ENCODE measurements around the gene TMEM187. TPM values are rescaled to one million over a fixed set of nuclear protein-coding genes. Genes with fewer than 3 reads are reported as not detected.

The TMEM187 gene
- total and polyA plus RNA-seq, 2 donors (not counting 3 experiments of a cell fraction or from before 2014, with no cell fraction given): 2.6 to 15.7 TPM

GRCh38 chrX:154030715-154031305 is 58.3 kb downstream of the TMEM187 start:
- Histone ChIP-seq H3K9ac (replicated peaks; ENCODE audit: extremely low read depth, insufficient read depth, low read length) (no peak overlapping the region), H3K36me3 (ENCODE audit: control insufficient read depth in 2 of 2, extremely low read depth in 1 of 2, insufficient read depth in 2 of 2, low read length in 2 of 2) (peaks cover 0 to 23% of the 10 kb centered on the region in 2 experiments), H3K9me3 (replicated peaks; ENCODE audit: control insufficient read depth, insufficient read depth, low read length) (no peaks in the 10 kb centered on the region), H3K4me3 (replicated peaks in 1 of 3; ENCODE audit: insufficient read depth in 1 of 3, low read depth in 1 of 3, low read length in 3 of 3) (no peak overlapping the region), H3K79me2 (ENCODE audit: control insufficient read depth, insufficient read depth, low read length) (peaks cover 8% of the 10 kb centered on the region), H3K27me3 (ENCODE audit: control insufficient read depth in 2 of 2, insufficient read depth in 2 of 2, low read length in 2 of 2) (no peaks in the 10 kb centered on the region), H2AFZ (ENCODE audit: low read depth, low read length) (no peak overlapping the region), H3K4me2 (ENCODE audit: insufficient read depth, low read length) (no peak overlapping the region), H3K9me1 (replicated peaks; ENCODE audit: control insufficient read depth, extremely low read depth, insufficient read depth, low read length) (no peaks in the 10 kb centered on the region), H3K4me1 (ENCODE audit: control insufficient read depth, extremely low read depth, insufficient read depth, low read length) (no peaks in the 10 kb centered on the region), H4K20me1 (replicated peaks; ENCODE audit: control insufficient read depth, extremely low read depth, insufficient read depth, low read length) (no peaks in the 10 kb centered on the region), H3K27ac (ENCODE audit: insufficient read depth, low read depth, low read length) (no peak overlapping the region)
- TF ChIP-seq MYC (IDR thresholded peaks at IDR 0.05; ENCODE audit: low read depth, low read length): no peak
- no peak for TF ChIP-seq GATA2 (IDR thresholded peaks at IDR 0.05; ENCODE audit: insufficient read depth, insufficient read length, low read depth, low read length)
- TF ChIP-seq CTCF (IDR thresholded peaks at IDR 0.05; ENCODE audit: extremely low read depth in 1 of 2, insufficient read depth in 1 of 2, low read depth in 1 of 2, low read length in 2 of 2): no peak
- TF ChIP-seq FOS (IDR thresholded peaks at IDR 0.05; ENCODE audit: borderline replicate concordance, insufficient read depth, low read length): no peak
- TF ChIP-seq EZH2 (IDR thresholded peaks at IDR 0.05; ENCODE audit: borderline replicate concordance, low read depth, low read length, severe bottlenecking): no peak
- intact Hi-C loops (cut with micrococcal nuclease): no loop called here
- DNase-seq (ENCODE audit: low read depth, low spot score): no peak
- BruUV-seq (replicated peaks): TSS peak; percentile 3
- no peak for FAIRE-seq
- dilution Hi-C loops (cut with MboI; ENCODE audit: extremely low pct_ligation_motif_present, low sequenced_read_pairs): no loop called here
- POLR2A ChIA-PET: no interaction called here
- CTCF ChIA-PET: no interaction called here

- Histone ChIP-seq H2AFZ (ENCODE audit: low read depth, low read length) (no peak overlapping the region), H3K79me2 (ENCODE audit: control insufficient read depth, insufficient read depth, low read length) (peaks cover 10% of the 10 kb centered on the region), H3K4me1 (ENCODE audit: control insufficient read depth, extremely low read depth, insufficient read depth, low read length) (no peaks in the 10 kb centered on the region), H3K36me3 (ENCODE audit: control insufficient read depth in 2 of 2, extremely low read depth in 1 of 2, insufficient read depth in 2 of 2, low read length in 2 of 2) (peaks cover 0 to 23% of the 10 kb centered on the region in 2 experiments), H3K9me3 (replicated peaks; ENCODE audit: control insufficient read depth, insufficient read depth, low read length) (no peaks in the 10 kb centered on the region), H3K27me3 (ENCODE audit: control insufficient read depth in 2 of 2, insufficient read depth in 2 of 2, low read length in 2 of 2) (no peaks in the 10 kb centered on the region), H3K9me1 (replicated peaks; ENCODE audit: control insufficient read depth, extremely low read depth, insufficient read depth, low read length) (no peaks in the 10 kb centered on the region), H3K4me3 (replicated peaks in 1 of 3; ENCODE audit: insufficient read depth in 1 of 3, low read depth in 1 of 3, low read length in 3 of 3) (no peak overlapping the region), H3K27ac (ENCODE audit: insufficient read depth, low read depth, low read length) (no peak overlapping the region), H3K9ac (replicated peaks; ENCODE audit: extremely low read depth, insufficient read depth, low read length) (no peak overlapping the region), H4K20me1 (replicated peaks; ENCODE audit: control insufficient read depth, extremely low read depth, insufficient read depth, low read length) (no peaks in the 10 kb centered on the region), H3K4me2 (ENCODE audit: insufficient read depth, low read length) (no peak overlapping the region)
- no TSS peak for BruUV-seq (replicated peaks)
- ChIA-PET CTCF (no interaction called here), POLR2A (no interaction called here)
- TF ChIP-seq MAX (IDR thresholded peaks at IDR 0.05; ENCODE audit: insufficient read depth, insufficient read length) (no peak), FOS (IDR thresholded peaks at IDR 0.05; ENCODE audit: borderline replicate concordance, insufficient read depth, low read length) (no peak), EZH2 (IDR thresholded peaks at IDR 0.05; ENCODE audit: borderline replicate concordance, low read depth, low read length, severe bottlenecking) (no peak), CTCF (IDR thresholded peaks at IDR 0.05; ENCODE audit: extremely low read depth in 1 of 2, insufficient read depth in 1 of 2, low read depth in 1 of 2, low read length in 2 of 2) (no peak), JUN (IDR thresholded peaks at IDR 0.05; ENCODE audit: borderline replicate concordance, insufficient read depth, insufficient read length, low read depth) (no peak), MYC (IDR thresholded peaks at IDR 0.05; ENCODE audit: low read depth, low read length) (no peak), GATA2 (IDR thresholded peaks at IDR 0.05; ENCODE audit: insufficient read depth, insufficient read length, low read depth, low read length) (no peak)
- FAIRE-seq (no peak), DNase-seq (ENCODE audit: low read depth, low spot score) (no peak)
- dilution Hi-C loops (cut with MboI; ENCODE audit: extremely low pct_ligation_motif_present, low sequenced_read_pairs) (no loop called here), intact Hi-C loops (cut with micrococcal nuclease) (no loop called here)
Measured at GRCh38 chrX:154032160-154032559, 59.6 kb downstream of the TMEM187 start.

Measured in endothelial cell of umbilical vein (primary cell).